Measurements from ENCODE around the gene PIBF1.

PIBF1 gene

GRCh38 chr13:73063166-73063565, 281.2 kb downstream of the PIBF1 start:
- DNase-seq = no peak

DNA sequence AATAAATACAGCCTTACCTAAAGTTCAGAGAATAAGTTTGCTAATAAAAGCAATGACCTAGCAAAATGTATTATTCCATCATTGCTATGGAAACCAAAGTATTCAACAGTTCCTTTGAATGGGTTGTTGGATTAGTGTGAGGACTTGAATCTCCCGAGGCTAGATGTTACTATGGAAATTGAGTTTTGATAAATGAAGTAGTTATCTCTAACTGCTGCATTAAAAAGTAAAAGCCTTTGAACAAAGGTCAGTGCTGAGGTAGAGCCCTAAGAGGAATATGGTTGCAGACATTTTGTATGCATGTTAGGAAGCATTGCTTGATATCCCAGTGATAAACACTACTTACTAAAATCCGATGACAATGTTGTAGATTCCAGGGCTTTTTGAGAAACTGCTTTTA, 283.1 kb downstream of the PIBF1 start:
- DNase-seq = no peak

DNA sequence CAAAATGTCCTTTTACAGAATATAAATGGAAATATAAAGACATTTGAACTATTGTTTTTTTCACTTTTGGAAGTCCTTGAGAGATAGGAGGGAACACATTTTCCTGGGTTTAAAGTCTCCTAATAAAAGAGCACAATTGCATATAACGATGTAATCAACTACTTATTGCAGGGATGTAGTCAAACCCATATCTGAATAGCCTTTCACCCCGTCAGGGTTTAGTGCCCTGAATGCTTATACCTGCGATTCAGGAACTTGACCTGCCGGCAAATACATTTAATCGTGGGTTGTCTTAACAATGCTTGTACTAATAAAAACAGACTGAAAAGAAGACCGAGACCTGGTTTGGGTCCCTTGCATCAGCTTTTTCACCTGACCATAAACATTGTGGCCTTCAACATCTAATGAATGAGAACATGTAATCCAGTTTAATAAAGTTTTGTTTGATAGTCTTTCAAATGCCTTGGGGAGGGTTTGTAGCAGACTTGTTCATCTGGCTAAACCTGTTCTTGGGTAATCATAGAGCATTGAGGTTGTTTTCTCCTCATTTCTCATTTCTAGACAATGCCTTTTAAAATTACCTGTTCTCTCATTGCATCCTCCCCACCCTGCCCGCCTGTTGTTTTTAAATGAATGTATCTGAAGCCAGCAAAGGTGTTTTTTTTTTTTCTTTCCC, 283.9 kb downstream of the PIBF1 start:
- no peak for DNase-seq

Measured in activated naive CD4-positive, alpha-beta T cell treated with Interleukin-2 at 50 U/mL for 16 hours (primary cell).